Spleen (tissue), 7 donors: ENCODE data around the gene MUSTN1.

Source experiments
- CTCF ChIP-seq, 11 experiments: fragments of 200-600 bp in 7 of 11; fragments of 450-650 bp in 4 of 11; sonication (generic) in 4 of 11; IDR thresholded peaks in 8 of 11; conservative IDR thresholded peaks in 3 of 11; 1 replicate in 7 of 11; 2 replicates in 4 of 11; pipeline versions ENCODE4 v1.4.0 to v1.8.0; 2016 to 2021; ENCODE audit warnings: antibody characterized with exemption in 11 of 11, inconsistent platforms in 4 of 11, mild to moderate bottlenecking in 1 of 11
- POLR2AphosphoS5 ChIP-seq, 3 donors: sonication (generic); formaldehyde crosslinking; IDR thresholded peaks; one replicate each; pipeline ENCODE4 v1.5.1; 2017; ENCODE audit warnings: antibody characterized with exemption in 3 of 3
- donor health status: DM: no; HTN: no; CAD: no; lungs with moderate emphysema.
- donor health status: DM: no; HTN: no; CAD: no.
- donor health status: DM: no; HTN: no; CAD: no.

- no peak for TF ChIP-seq CTCF (IDR thresholded peaks at IDR 0.05 in 8 of 11, conservative IDR thresholded peaks at IDR 0.05 in 3 of 11)
- TF ChIP-seq POLR2AphosphoS5 (IDR thresholded peaks at IDR 0.05), result no peak
These were observed 51.6 kb downstream of the MUSTN1 start for GRCh38 chr3:52783211-52783555.
